GM19240 (cell line): ENCODE data around the gene STK32B.

Experiments used
- DNase-seq: peaks from one replicate; pipeline ENCODE4 v3.0.0; 2011; ENCODE audit warnings: low spot score; ENCODE audit not compliant: insufficient read length

The STK32B gene

GRCh38 chr4:5122114-5122513 is 70.8 kb downstream of the STK32B start:
- no peak for DNase-seq

GRCh38 chr4:5124876-5125275 is 73.6 kb downstream of the STK32B start:
- no peak for DNase-seq

GRCh38 chr4:5125321-5125720 is 74.0 kb downstream of the STK32B start:
- no peak for DNase-seq

GRCh38 chr4:5126231-5126630 is 75.0 kb downstream of the STK32B start:
- DNase-seq: no peak

GRCh38 chr4:5126857-5127256 is 75.6 kb downstream of the STK32B start:
- no peak for DNase-seq

- no peak for DNase-seq
Observed at GRCh38 chr4:5127556-5127955, 76.3 kb downstream of the STK32B start.

GRCh38 chr4:5128569-5128968 is 77.3 kb downstream of the STK32B start:
- no peak for DNase-seq

- DNase-seq: no peak
Observed at GRCh38 chr4:5133201-5133600, 81.9 kb downstream of the STK32B start.

- no peak for DNase-seq
Observed at GRCh38 chr4:5133933-5134594, 82.8 kb downstream of the STK32B start.

- no peak for DNase-seq
Observed at GRCh38 chr4:5134620-5135019, 83.3 kb downstream of the STK32B start.

- no peak for DNase-seq
Observed at GRCh38 chr4:5137226-5137625, 85.9 kb downstream of the STK32B start.

GRCh38 chr4:5137927-5138326 is 86.6 kb downstream of the STK32B start:
- DNase-seq: no peak

GRCh38 chr4:5138389-5138788 is 87.1 kb downstream of the STK32B start:
- no peak for DNase-seq

GRCh38 chr4:5139141-5139540 is 87.9 kb downstream of the STK32B start:
- DNase-seq: no peak

- DNase-seq: no peak
Observed at GRCh38 chr4:5141802-5142201, 90.5 kb downstream of the STK32B start.

GRCh38 chr4:5142726-5143125 is 91.4 kb downstream of the STK32B start:
- DNase-seq: no peak

GRCh38 chr4:5143306-5143861 is 92.1 kb downstream of the STK32B start:
- no peak for DNase-seq

- DNase-seq: no peak
Observed at GRCh38 chr4:5143940-5144339, 92.7 kb downstream of the STK32B start.

GRCh38 chr4:5144384-5144783 is 93.1 kb downstream of the STK32B start:
- no peak for DNase-seq

- DNase-seq: no peak
Observed at GRCh38 chr4:5146248-5146647, 95.0 kb downstream of the STK32B start.

GRCh38 chr4:5152521-5152920 is 101.2 kb downstream of the STK32B start:
- DNase-seq: no peak

GRCh38 chr4:5156682-5157081 is 105.4 kb downstream of the STK32B start:
- no peak for DNase-seq
